Mesendoderm (in vitro differentiated cells): ENCODE results near the gene FIZ1.

Experiments
- DNase-seq: peaks from one replicate; pipeline ENCODE4 v3.0.0; 2013
- H2AK5ac ChIP-seq: 2 replicates; pipeline ENCODE4 v1.6.1; 2013; ENCODE audit warnings: low read length, inconsistent platforms
- H2BK120ac ChIP-seq: 2 replicates; pipeline ENCODE4 v1.6.1; 2013; ENCODE audit warnings: low read depth, mild to moderate bottlenecking, low read length, moderate library complexity, mixed read lengths
- H2BK15ac ChIP-seq: replicated peaks from 2 replicates; pipeline ENCODE4 v1.6.1; 2013; ENCODE audit warnings: low read depth, mild to moderate bottlenecking, moderate library complexity
- H2BK5ac ChIP-seq: 2 replicates; pipeline ENCODE4 v1.6.1; 2013; ENCODE audit warnings: low read length, inconsistent platforms
- H3K18ac ChIP-seq: 2 replicates; pipeline ENCODE4 v1.6.1; 2013; ENCODE audit warnings: mild to moderate bottlenecking, low read length, mixed read lengths
- H3K23ac ChIP-seq: one replicate; pipeline ENCODE4 v1.6.1; 2013; ENCODE audit warnings: low read length
- H3K27ac ChIP-seq: 2 replicates; pipeline ENCODE4 v1.5.1; 2013; ENCODE audit warnings: low read depth, mild to moderate bottlenecking, inconsistent platforms, low read length, moderate library complexity
- H3K27me3 ChIP-seq: 2 replicates; pipeline ENCODE4 v1.6.1; 2013; ENCODE audit warnings: low read length, control low read depth, mild to moderate bottlenecking, inconsistent platforms; ENCODE audit not compliant: insufficient read depth, poor library complexity
- H3K36me3 ChIP-seq: 2 replicates; pipeline ENCODE4 v1.6.1; 2013; ENCODE audit warnings: low read length, inconsistent platforms; ENCODE audit not compliant: control insufficient read depth, insufficient read depth
- H3K4ac ChIP-seq: one replicate; pipeline ENCODE4 v1.6.1; 2013; ENCODE audit warnings: low read depth, mild to moderate bottlenecking, low read length, moderate library complexity
- H3K4me1 ChIP-seq: 2 replicates; pipeline ENCODE4 v1.6.1; 2013; ENCODE audit warnings: low read depth, low read length, inconsistent platforms; ENCODE audit not compliant: control insufficient read depth
- H3K4me2 ChIP-seq: 2 replicates; pipeline ENCODE4 v1.6.1; 2013; ENCODE audit warnings: low read length
- H3K4me3 ChIP-seq: 2 replicates; pipeline ENCODE4 v1.5.1; 2013; ENCODE audit warnings: mild to moderate bottlenecking, low read length
- H3K56ac ChIP-seq: one replicate; pipeline ENCODE4 v1.6.1; 2013; ENCODE audit warnings: low read length
- H3K79me1 ChIP-seq: 2 replicates; pipeline ENCODE4 v1.6.1; 2013; ENCODE audit warnings: low read length, inconsistent platforms
- H3K79me2 ChIP-seq: 2 replicates; pipeline ENCODE4 v1.6.1; 2013; ENCODE audit warnings: mild to moderate bottlenecking, low read length; ENCODE audit not compliant: control insufficient read depth, insufficient read depth
- H3K9ac ChIP-seq: 2 replicates; pipeline ENCODE4 v1.6.1; 2013; ENCODE audit warnings: low read length, inconsistent platforms
- H4K5ac ChIP-seq: one replicate; pipeline ENCODE4 v1.6.1; 2013; ENCODE audit warnings: low read length
- H4K8ac ChIP-seq: one replicate; pipeline ENCODE4 v1.6.1; 2013; ENCODE audit warnings: low read depth, mild to moderate bottlenecking, control low read depth, low read length, moderate library complexity
- WGBS: extraction: QIAGEN DNeasy Blood & Tissue Kit; methylation state at CpG from one replicate; pipeline ENCODE4 v1.1.7; 2013; ENCODE audit warnings: low lambda C conversion rate, missing lambda C conversion rate; ENCODE audit not compliant: insufficient coverage; ENCODE audit errors: extremely low coverage; 5-methylcytosine and 5-hydroxymethylcytosine counted together

Gene FIZ1

GRCh38 chr19:55544776-55545439 is 54.4 kb downstream of the FIZ1 start:
- no peak overlapping the region for H3K27ac ChIP-seq
- DNase-seq, result no peak
- no peaks in the 10 kb centered on the region for H3K4me1 ChIP-seq
- H3K4me3 ChIP-seq, result no peak overlapping the region
- H3K79me1 ChIP-seq, result no peaks in the 10 kb centered on the region
- H3K9ac ChIP-seq, result no peak overlapping the region
- no peak overlapping the region for H2BK120ac ChIP-seq
- H2AK5ac ChIP-seq, result no peak overlapping the region
- no peak overlapping the region for H2BK15ac ChIP-seq
- no peaks in the 10 kb centered on the region for H3K36me3 ChIP-seq
- no peaks in the 10 kb centered on the region for H3K79me2 ChIP-seq
- no peak overlapping the region for H3K4ac ChIP-seq
- H3K4me2 ChIP-seq, result no peak overlapping the region
- H4K5ac ChIP-seq, result no peak overlapping the region
- no CpG with 5 or more reads among the region's 23 CpGs for WGBS
- no peak overlapping the region for H3K56ac ChIP-seq
- H2BK5ac ChIP-seq, result no peak overlapping the region
- H3K23ac ChIP-seq, result no peak overlapping the region
- no peak overlapping the region for H4K8ac ChIP-seq
- no peak overlapping the region for H3K18ac ChIP-seq
- no peaks in the 10 kb centered on the region for H3K27me3 ChIP-seq

GRCh38 chr19:55544014-55544413 is 55.3 kb downstream of the FIZ1 start:
- Histone ChIP-seq H3K23ac (no peak overlapping the region), H3K56ac (no peak overlapping the region), H3K27me3 (no peaks in the 10 kb centered on the region), H3K4ac (no peak overlapping the region), H3K79me1 (no peaks in the 10 kb centered on the region), H3K27ac (no peak overlapping the region), H3K79me2 (no peaks in the 10 kb centered on the region), H3K9ac (no peak overlapping the region), H3K4me2 (no peak overlapping the region), H3K4me1 (no peaks in the 10 kb centered on the region), H2BK5ac (no peak overlapping the region), H2BK15ac (no peak overlapping the region), H4K5ac (no peak overlapping the region), H2BK120ac (no peak overlapping the region), H3K36me3 (no peaks in the 10 kb centered on the region), H3K18ac (no peak overlapping the region), H2AK5ac (no peak overlapping the region), H4K8ac (no peak overlapping the region), H3K4me3 (no peak overlapping the region)
- DNase-seq, result no peak
- WGBS, result no CpG with 5 or more reads among the region's 15 CpGs

- DNase-seq, result no peak
- Histone ChIP-seq H2BK5ac (no peak overlapping the region), H3K4me3 (no peak overlapping the region), H3K56ac (no peak overlapping the region), H3K9ac (no peak overlapping the region), H2BK120ac (no peak overlapping the region), H3K23ac (no peak overlapping the region), H3K27ac (no peak overlapping the region), H3K4me1 (no peaks in the 10 kb centered on the region), H4K5ac (no peak overlapping the region), H4K8ac (no peak overlapping the region), H3K4me2 (no peak overlapping the region), H3K79me2 (no peaks in the 10 kb centered on the region), H2BK15ac (no peak overlapping the region), H2AK5ac (no peak overlapping the region), H3K18ac (no peak overlapping the region), H3K27me3 (no peaks in the 10 kb centered on the region), H3K4ac (no peak overlapping the region), H3K36me3 (no peaks in the 10 kb centered on the region), H3K79me1 (no peaks in the 10 kb centered on the region)
- WGBS, result 100% methylated on average over 2 of the region's 5 CpGs
These were observed 55.8 kb downstream of the FIZ1 start for GRCh38 chr19:55543567-55543966.

- Histone ChIP-seq H4K5ac (no peak overlapping the region), H2AK5ac (no peak overlapping the region), H3K23ac (no peak overlapping the region), H3K27ac (no peak overlapping the region), H4K8ac (no peak overlapping the region), H3K4ac (no peak overlapping the region), H2BK5ac (no peak overlapping the region), H3K79me2 (no peaks in the 10 kb centered on the region), H3K79me1 (no peaks in the 10 kb centered on the region), H3K18ac (no peak overlapping the region), H3K4me2 (no peak overlapping the region), H3K27me3 (no peaks in the 10 kb centered on the region), H3K4me1 (no peaks in the 10 kb centered on the region), H3K4me3 (no peak overlapping the region), H2BK15ac (no peak overlapping the region), H3K9ac (no peak overlapping the region), H3K36me3 (no peaks in the 10 kb centered on the region), H3K56ac (no peak overlapping the region), H2BK120ac (no peak overlapping the region)
- 100% methylated on average over 6 of the region's 7 CpGs for WGBS
- DNase-seq, result no peak
These were observed 56.9 kb downstream of the FIZ1 start for GRCh38 chr19:55542292-55542855.
